ENCODE results near the gene TKTL1. TPM values are rescaled to one million over a fixed set of nuclear protein-coding genes. Genes with fewer than 3 reads are reported as not detected.
"Not testable (repeated sequence)": the region's sequence is repeated elsewhere in the genome, so short reads cannot be mapped to it uniquely, and the experiment has no call there.

TKTL1 gene
- total RNA-seq, 3 donors from 2014 or later, result not detected

DNA sequence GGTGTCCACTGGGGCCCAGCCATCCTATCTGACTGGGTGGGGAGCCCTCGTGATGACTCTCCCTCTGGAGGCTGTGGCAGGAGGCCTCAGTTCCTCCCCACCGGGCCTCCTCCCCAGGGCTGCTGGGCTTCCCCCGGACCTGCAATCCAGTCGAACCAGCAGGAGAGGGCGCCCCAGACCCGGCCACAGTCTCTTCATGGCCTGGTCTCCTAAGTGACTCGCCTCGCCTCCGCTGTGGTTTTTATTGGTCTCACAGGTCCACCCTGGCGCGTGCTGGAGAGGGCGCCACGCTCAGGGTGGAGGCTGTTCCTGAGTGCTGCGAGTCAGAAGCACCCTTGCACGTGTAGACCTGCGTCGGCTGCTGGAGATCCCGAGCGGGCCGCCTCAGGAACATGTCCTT lies 48.0 kb downstream of the TKTL1 start:
- not testable (repeated sequence) for H3K9me3 Mint-ChIP-seq; H3K27me3 Mint-ChIP-seq (ENCODE audit: low read depth); H3K4me3 Mint-ChIP-seq; DNase-seq; H3K36me3 Mint-ChIP-seq (ENCODE audit: insufficient read depth)
- H3K4me1 Mint-ChIP-seq (ENCODE audit: low read depth), result peaks cover 10% of the 10 kb centered on the region
- peak; percentile 32 to 37 for ATAC-seq

DNA sequence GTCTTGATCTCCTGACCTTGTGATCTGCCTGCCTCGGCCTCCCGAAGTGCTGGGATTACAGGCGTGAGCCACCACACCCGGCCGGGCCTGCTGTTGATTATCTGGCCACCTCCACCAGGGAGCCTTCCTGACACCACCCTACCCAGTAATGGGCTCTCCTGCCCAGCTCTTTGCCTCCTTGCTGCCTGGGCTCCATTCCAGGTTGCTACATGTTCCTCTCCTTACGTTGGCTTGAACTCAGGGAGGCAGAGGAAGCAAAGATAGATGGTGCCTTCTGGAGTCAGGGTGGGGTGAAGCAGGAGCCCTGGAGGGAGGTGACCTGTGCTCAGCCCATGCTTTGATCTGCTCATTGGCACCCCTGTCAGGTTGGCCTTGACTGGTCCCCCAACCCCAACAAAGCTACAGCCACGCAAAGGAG lies 52.5 kb downstream of the TKTL1 start:
- H3K4me1 Mint-ChIP-seq (ENCODE audit: low read depth), result peaks cover 29% of the 10 kb centered on the region

DNA sequence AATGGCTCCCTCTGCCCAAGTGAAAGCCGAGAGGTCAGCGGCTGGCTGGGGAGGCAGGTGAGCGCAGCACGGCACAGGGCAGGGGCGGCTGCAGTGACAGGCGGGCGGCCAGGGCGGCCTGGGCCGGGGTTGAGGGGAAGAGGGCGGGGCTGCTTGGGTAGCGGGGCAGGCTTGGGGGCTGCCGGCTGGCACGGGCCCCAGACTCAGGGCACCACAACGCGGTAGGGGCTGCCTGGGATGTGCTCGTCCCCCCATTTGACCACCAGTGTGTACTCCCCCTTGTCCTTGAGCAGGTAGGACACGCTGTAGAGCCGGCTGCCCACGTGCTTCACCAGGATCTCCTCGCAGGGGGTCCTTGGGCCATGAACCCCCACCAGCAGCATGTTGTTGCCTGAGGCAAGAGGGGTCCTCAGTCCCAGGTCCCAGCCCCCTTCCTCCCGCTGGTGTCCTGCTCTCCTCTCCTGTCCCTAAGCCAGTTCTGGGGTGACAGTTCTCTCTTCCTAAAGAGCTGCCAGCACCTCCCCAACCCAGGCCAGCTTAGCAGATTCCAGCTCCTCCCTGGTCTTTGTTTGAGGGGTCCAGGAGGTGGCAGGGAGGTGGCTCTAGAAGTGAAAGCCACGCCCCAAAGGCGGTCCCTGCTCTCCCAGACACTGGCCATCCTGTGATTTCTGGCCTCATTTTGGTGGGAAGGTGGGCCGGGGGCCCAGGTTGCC lies 53.2 kb downstream of the TKTL1 start:
- DNase-seq (no peak), ATAC-seq (no peak)
- Mint-ChIP-seq H3K36me3 (ENCODE audit: insufficient read depth) (peaks cover 2% of the 10 kb centered on the region), H3K4me3 (no peak overlapping the region), H3K9me3 (no peaks in the 10 kb centered on the region), H3K27me3 (ENCODE audit: low read depth) (no peaks in the 10 kb centered on the region), H3K4me1 (ENCODE audit: low read depth) (peaks cover 34% of the 10 kb centered on the region)

More for the DNA sequence above, 52.5 kb downstream of the TKTL1 start:
- no peaks in the 10 kb centered on the region for H3K27me3 Mint-ChIP-seq (ENCODE audit: low read depth)
- ATAC-seq (no peak), DNase-seq (no peak)
- no peak overlapping the region for H3K4me3 Mint-ChIP-seq
- no peaks in the 10 kb centered on the region for H3K9me3 Mint-ChIP-seq
- peaks cover 2% of the 10 kb centered on the region for H3K36me3 Mint-ChIP-seq (ENCODE audit: insufficient read depth)

DNA sequence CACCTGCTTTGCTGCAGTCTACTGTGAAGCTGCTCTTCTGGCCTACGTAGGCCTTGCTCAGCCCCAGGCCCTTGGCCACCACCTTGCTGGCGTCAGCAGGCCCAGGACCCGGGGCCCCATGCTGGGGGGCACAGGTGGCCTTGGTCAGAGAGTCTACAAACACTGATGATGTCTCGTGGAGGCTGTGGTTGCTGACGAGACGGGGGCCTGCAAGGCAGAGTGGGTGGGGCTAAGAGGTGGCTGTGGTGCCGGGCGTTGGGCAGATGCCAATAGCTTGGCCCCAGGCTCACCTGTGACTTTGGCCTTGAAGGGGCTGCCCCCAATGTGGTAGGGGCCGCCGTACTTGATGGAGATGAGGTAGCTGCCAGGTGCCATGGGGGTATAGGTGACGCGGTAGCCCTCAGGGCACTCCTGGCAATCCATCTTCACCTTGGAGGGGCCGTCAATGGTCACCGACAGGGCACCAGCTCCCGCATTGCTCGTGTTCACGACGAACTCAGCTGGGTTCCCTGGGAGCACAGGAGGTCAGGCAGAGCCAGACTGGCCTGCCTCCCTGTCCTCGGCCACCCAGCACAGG lies 53.9 kb downstream of the TKTL1 start:
- Mint-ChIP-seq H3K9me3 (no peaks in the 10 kb centered on the region), H3K4me3 (no peak overlapping the region), H3K27me3 (ENCODE audit: low read depth) (no peaks in the 10 kb centered on the region), H3K4me1 (ENCODE audit: low read depth) (peaks cover 39% of the 10 kb centered on the region), H3K36me3 (ENCODE audit: insufficient read depth) (peaks cover 2% of the 10 kb centered on the region)
- DNase-seq, result no peak
- ATAC-seq, result no peak

DNA sequence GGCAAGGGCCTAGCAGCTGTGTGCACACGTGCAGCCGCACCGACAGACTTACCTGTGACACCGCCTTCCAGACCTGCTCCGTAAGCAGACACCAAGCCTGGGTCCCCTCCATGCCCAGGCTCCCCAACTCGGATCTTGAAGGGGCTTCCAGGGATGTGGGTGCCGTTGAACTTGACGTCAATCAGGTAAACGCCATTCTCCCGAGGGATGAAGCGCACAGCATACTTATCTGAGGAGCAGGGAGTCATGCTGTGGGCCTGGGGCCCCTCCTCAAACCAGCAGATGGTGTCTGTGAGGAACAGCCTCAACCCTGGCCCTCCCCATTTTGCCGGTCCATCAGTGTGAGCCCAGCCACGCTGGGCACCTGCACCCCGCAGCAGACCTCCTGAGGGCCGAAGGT lies 54.4 kb downstream of the TKTL1 start:
- ATAC-seq (no peak), DNase-seq (no peak)
- H3K9me3 Mint-ChIP-seq, result no peaks in the 10 kb centered on the region
- peaks cover 2% of the 10 kb centered on the region for H3K36me3 Mint-ChIP-seq (ENCODE audit: insufficient read depth)
- H3K4me1 Mint-ChIP-seq (ENCODE audit: low read depth), result peaks cover 39% of the 10 kb centered on the region
- no peaks in the 10 kb centered on the region for H3K27me3 Mint-ChIP-seq (ENCODE audit: low read depth)
- H3K4me3 Mint-ChIP-seq, result no peak overlapping the region

DNA sequence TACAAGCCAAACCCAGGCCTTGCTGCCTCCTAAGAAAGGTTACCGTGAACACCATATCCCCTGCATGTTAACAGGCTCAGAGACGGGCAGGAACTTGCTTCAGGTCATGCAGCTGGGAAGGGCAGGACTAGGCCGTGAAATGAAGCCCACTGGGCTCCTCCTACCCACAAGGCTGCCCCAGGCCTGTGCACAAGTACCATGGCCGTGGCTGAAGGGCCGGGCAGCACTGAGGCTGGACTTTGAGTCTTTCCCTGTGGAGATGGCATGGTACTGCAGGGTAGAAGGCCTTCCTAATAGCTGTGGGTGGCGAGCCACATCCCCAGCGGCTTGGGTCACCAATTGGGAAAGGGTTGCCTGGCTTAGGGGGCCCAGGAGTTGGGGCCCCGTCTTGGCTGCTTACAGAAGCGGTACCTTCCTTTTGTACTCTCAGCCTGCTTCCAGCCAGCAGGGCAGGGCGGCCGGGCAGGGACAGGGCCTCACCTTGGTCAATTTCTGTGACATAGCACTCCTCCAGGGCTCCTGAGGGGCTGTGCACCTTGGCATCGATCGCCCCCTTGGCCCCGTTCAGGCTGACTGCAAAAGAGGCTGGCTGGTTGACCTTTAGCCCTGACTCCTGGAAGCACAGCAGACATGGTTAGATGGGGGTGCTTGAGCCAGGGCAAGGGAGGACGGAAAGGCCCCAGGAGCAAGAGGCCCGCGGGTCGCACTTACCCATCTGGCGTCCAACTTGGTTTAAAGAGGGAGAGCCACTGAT lies 55.0 kb downstream of the TKTL1 start:
- no peaks in the 10 kb centered on the region for H3K27me3 Mint-ChIP-seq (ENCODE audit: low read depth)
- no peaks in the 10 kb centered on the region for H3K9me3 Mint-ChIP-seq
- ATAC-seq (no peak), DNase-seq (no peak)
- H3K36me3 Mint-ChIP-seq (ENCODE audit: insufficient read depth), result peaks cover 2% of the 10 kb centered on the region
- no peak overlapping the region for H3K4me3 Mint-ChIP-seq
- peaks cover 39% of the 10 kb centered on the region for H3K4me1 Mint-ChIP-seq (ENCODE audit: low read depth)

DNA sequence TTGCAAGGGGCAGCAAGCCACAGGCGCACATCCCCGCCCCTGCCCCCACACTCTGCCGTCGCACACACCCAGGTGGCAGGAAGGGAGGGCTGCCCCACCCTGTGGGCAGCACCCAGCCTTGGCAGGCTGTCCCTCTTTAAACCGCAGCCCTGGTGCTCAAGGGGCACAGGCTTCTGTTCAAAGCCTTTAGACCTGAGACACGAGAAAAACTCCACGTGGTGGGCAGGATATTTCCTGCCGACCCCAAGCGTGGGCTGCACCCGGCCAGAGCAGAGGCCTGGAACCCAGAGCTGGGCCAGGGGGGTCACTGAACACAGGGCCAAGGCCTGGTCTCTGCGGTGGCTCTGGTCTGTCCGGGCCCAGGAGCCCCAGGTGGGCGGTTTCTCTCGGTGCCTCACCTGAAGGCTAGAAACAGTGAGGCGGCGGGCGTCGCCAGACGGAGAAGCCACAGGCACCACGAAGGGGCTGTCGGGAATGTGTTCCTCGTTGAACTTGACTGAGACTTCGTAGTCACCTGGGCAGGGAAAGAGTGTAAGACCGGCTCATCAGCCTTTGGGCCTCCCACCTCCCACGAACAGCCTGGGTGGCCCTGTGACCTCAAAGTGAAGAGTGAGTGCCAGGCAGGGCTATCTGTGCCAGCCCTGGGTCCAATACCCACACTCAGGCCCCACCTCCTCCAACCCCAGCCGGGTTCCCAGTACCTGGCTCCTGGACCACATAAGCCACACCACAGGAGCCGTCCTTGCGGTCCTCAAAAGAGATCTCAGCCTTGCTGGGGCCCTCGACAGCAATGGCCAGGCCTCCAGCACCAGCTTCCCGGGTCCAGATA lies 55.8 kb downstream of the TKTL1 start:
- DNase-seq (no peak), ATAC-seq (peak in 1 of 2 donors; percentile 11)
- Mint-ChIP-seq H3K9me3 (no peaks in the 10 kb centered on the region), H3K27me3 (ENCODE audit: low read depth) (no peaks in the 10 kb centered on the region), H3K4me1 (ENCODE audit: low read depth) (peaks cover 42% of the 10 kb centered on the region), H3K4me3 (no peak overlapping the region), H3K36me3 (ENCODE audit: insufficient read depth) (peaks cover 2% of the 10 kb centered on the region)

DNA sequence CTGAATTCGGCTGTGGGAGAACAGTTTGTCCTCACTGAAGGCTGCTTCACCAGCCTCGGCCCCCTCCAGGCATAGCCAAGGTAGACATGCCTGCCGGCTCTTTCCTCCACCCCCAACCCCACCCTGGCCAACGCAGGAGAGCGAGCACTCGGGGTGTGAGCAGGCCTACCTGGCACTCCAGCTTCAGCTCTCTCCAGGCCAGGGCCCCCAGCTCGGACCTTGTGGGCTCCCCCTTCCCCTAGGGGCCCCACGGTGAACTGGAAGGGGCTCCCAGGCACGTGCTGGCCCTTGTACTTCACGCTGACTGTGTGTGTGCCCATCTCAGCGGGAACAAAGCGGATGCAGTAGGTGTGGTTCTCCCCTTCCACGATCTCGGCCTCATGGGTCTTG lies 56.4 kb downstream of the TKTL1 start:
- DNase-seq (no peak), ATAC-seq (no peak)
- Mint-ChIP-seq H3K27me3 (ENCODE audit: low read depth) (no peaks in the 10 kb centered on the region), H3K4me3 (no peak overlapping the region), H3K4me1 (ENCODE audit: low read depth) (peaks cover 42% of the 10 kb centered on the region), H3K9me3 (no peaks in the 10 kb centered on the region), H3K36me3 (ENCODE audit: insufficient read depth) (peaks cover 2% of the 10 kb centered on the region)

DNA sequence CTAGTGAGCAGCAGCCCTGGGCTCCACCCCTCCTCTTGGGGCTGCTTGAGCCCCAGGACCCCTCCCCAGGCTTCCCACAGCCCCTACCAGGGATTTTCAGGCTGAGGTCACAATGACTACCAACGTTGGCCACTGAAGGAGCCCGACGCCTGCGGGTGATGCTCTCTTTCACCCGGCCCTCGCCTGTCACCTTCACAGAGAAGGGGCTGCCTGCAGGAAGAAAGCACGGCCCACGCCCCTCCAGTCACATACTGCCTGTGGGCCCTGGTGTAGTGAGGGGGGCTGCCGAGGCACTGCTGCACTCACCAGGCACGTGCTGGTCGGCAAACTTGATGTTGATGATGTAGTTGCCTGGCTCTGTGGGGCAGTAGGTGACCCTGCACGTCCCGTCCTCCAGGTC lies 56.9 kb downstream of the TKTL1 start:
- peaks cover 41% of the 10 kb centered on the region for H3K4me1 Mint-ChIP-seq (ENCODE audit: low read depth)
- ATAC-seq, result no peak
- no peak for DNase-seq
- no peaks in the 10 kb centered on the region for H3K9me3 Mint-ChIP-seq
- H3K27me3 Mint-ChIP-seq (ENCODE audit: low read depth), result no peaks in the 10 kb centered on the region
- H3K36me3 Mint-ChIP-seq (ENCODE audit: insufficient read depth), result peaks cover 3% of the 10 kb centered on the region
- no peak overlapping the region for H3K4me3 Mint-ChIP-seq

DNA sequence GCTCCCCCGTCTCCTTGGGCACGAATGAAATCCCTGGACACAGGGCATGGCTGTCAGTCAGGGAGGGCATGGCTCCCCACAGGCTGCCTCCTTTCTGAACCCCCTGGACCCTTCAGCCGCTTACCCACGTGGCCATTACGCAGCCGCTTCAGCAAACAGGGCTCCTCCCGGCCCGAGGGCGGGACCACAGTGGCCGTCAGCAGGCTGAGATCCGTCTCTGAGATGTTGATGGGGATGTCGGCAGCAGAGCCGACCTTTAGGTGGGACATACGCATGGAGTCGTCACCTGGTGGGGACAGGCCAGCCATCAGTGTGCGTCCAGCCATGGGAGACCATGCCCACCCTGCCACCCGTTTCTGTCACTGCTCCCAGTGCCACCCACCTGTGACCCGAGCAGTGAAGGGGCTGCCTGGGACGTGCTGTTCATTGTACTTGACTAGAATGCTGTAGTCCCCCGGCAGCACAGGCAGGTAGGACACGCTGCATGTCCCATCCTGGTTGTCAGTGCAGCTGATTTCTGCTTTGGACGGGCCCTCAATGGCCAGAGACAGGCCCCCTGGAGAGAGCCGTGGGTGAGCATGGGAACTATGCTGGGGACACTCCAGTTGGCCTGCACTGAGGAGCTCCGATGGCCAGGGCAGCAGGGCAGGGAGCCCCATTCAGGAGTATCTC lies 57.7 kb downstream of the TKTL1 start:
- Mint-ChIP-seq H3K36me3 (ENCODE audit: insufficient read depth) (peaks cover 5% of the 10 kb centered on the region), H3K4me3 (no peak overlapping the region), H3K27me3 (ENCODE audit: low read depth) (no peaks in the 10 kb centered on the region), H3K9me3 (no peaks in the 10 kb centered on the region), H3K4me1 (ENCODE audit: low read depth) (peaks cover 41% of the 10 kb centered on the region)
- DNase-seq, result no peak
- no peak for ATAC-seq

DNA sequence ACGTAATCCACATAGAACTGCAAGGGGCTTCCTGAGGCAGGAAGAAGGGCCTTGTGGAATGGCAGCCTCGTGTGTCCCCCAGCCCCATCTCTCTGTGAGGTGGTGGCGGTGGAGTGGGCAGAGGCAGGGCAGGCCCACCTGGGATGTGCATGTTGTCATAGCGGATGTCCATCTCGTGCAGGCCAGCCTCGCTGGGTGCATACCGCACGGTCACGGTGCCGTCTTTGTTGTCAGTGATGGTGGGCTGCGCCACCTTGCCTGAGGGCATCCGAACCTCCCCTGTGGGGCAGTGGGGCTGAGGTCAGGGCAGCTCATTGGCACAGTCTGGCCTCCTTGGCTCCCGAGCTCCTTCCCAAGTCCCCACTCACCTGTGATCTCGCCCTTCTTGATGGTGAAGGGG lies 58.4 kb downstream of the TKTL1 start:
- Mint-ChIP-seq H3K4me3 (no peak overlapping the region), H3K9me3 (no peaks in the 10 kb centered on the region), H3K27me3 (ENCODE audit: low read depth) (no peaks in the 10 kb centered on the region), H3K4me1 (ENCODE audit: low read depth) (peaks cover 43% of the 10 kb centered on the region), H3K36me3 (ENCODE audit: insufficient read depth) (peaks cover 10% of the 10 kb centered on the region)
- ATAC-seq (no peak), DNase-seq (no peak)

DNA sequence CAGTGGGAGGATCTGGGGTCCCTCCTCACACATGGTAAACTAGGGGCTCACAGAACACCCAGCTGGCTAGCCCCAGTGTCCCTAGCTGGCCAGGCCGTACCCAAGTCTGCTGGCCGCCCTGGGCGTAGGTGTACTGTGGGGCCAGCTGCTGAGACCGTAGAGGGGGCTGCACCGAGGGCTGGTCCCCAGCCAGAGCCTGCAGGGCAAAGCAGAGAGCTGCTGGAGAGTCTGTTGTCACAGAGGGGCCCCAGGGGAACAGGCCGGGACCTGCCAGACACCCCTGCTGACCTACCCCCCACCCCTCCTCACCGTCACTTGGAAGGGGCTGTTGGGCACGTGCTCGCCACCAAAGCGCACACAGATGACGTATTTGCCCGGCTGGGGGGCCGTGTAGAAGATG lies 58.9 kb downstream of the TKTL1 start:
- ATAC-seq (no peak), DNase-seq (no peak)
- Mint-ChIP-seq H3K4me3 (no peak overlapping the region), H3K9me3 (no peaks in the 10 kb centered on the region), H3K36me3 (ENCODE audit: insufficient read depth) (peaks cover 10% of the 10 kb centered on the region), H3K27me3 (ENCODE audit: low read depth) (no peaks in the 10 kb centered on the region), H3K4me1 (ENCODE audit: low read depth) (peaks cover 42% of the 10 kb centered on the region)

DNA sequence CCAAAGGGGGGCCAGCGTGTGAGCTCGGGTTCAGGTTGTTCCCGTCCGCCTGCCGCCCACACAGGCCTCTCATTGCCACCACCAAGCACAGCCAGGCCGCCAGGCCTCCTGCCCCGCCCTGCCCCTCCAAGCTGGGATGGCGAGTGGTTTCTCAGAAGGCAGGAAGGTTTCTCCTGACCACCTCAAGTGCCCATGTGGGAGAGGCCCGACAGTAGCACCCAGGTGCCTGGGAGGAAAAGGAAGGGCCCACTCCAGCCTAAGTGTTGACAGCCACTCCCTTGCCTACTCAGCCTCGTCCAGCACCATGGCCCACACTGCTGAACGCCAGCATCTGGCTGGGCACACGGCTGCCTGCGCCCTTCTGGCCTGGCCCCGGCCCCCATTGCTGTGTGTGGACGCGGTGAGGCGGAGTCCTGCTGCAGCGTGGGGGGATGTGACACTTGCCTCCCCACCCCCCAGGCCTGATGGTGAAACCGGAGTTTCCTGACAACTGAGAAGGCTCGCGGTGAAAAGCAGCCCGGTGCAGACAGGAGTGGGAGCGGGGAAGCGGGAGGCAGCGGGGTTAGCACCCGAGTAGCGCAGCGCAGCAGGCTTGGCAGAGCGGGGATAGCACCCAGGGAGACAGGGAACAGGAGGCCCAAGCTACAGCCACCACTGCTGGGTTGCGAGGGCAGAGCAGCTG lies 59.6 kb downstream of the TKTL1 start:
- ATAC-seq (no peak), DNase-seq (no peak)
- Mint-ChIP-seq H3K27me3 (ENCODE audit: low read depth) (no peaks in the 10 kb centered on the region), H3K9me3 (no peaks in the 10 kb centered on the region), H3K4me3 (no peak overlapping the region), H3K36me3 (ENCODE audit: insufficient read depth) (peaks cover 10% of the 10 kb centered on the region), H3K4me1 (ENCODE audit: low read depth) (peaks cover 41% of the 10 kb centered on the region)

All from activated T-cell treated with anti-CD3 and anti-CD28 coated beads, Interleukin-2, amount 50 U/mL, for 4 hours (primary cell).